ENCODE measurements around the gene CDYL2. TPM values are rescaled to one million over a fixed set of nuclear protein-coding genes. Genes with fewer than 3 reads are reported as not detected.

The CDYL2 gene
- total RNA-seq = 1 to 10 TPM; 4.8 TPM

GRCh38 chr16:80804526-80805383 is at the start of gene CDYL2:
CDYL2 (minus strand) TSS chr16:80804598; CDS start chr16:80804173, 425 bp downstream.
- no peaks in the 10 kb centered on the region for H3K36me3 ChIP-seq
- no peaks in the 10 kb centered on the region for H3K4me1 ChIP-seq
- intact Hi-C loops (cut with DNase I) = loop anchor here (10.0 kb wide), 1 partner anchor 260 kb away; the partner anchor contains the start of gene DYNLRB2
- no peak for TF ChIP-seq CTCF (IDR thresholded peaks at IDR 0.05)
- no peaks in the 10 kb centered on the region for H3K27me3 ChIP-seq
- DNase-seq = peak; percentile 49
- H3K4me3 ChIP-seq = peak within 1 kb of the TSS; percentile 52
- no peak within 1 kb of the TSS for H3K27ac ChIP-seq
- peak within 1 kb of the TSS in 1 of 2 donors; percentile 60 for H3K9ac ChIP-seq (ENCODE audit: low read depth in 2 of 2, low read length in 2 of 2)
- no peaks in the 10 kb centered on the region for H3K9me3 ChIP-seq

- intact Hi-C loops (cut with DNase I) = no loop called here
- TF ChIP-seq CTCF (IDR thresholded peaks at IDR 0.05) = peak; percentile 24
- Histone ChIP-seq H3K36me3 (no peaks in the 10 kb centered on the region), H3K9me3 (no peaks in the 10 kb centered on the region), H3K27ac (no peak overlapping the region), H3K27me3 (no peaks in the 10 kb centered on the region), H3K4me1 (no peaks in the 10 kb centered on the region), H3K9ac (ENCODE audit: low read depth in 2 of 2, low read length in 2 of 2) (no peak overlapping the region), H3K4me3 (no peak overlapping the region)
- peak; percentile 34 for DNase-seq
These were observed 48.0 kb upstream of the CDYL2 start for GRCh38 chr16:80852261-80852872.

GRCh38 chr16:80851831-80852230 is 47.4 kb upstream of the CDYL2 start:
- Histone ChIP-seq H3K27ac (no peak overlapping the region), H3K4me3 (no peak overlapping the region), H3K36me3 (no peaks in the 10 kb centered on the region), H3K4me1 (no peaks in the 10 kb centered on the region), H3K9ac (ENCODE audit: low read depth in 2 of 2, low read length in 2 of 2) (no peak overlapping the region), H3K27me3 (no peaks in the 10 kb centered on the region), H3K9me3 (no peaks in the 10 kb centered on the region)
- TF ChIP-seq CTCF (IDR thresholded peaks at IDR 0.05) = no peak
- intact Hi-C loops (cut with DNase I) = no loop called here
- no peak for DNase-seq

- DNase-seq = no peak
- H3K36me3 ChIP-seq = no peaks in the 10 kb centered on the region
- H3K9ac ChIP-seq (ENCODE audit: low read depth in 2 of 2, low read length in 2 of 2) = no peak overlapping the region
- H3K27me3 ChIP-seq = no peaks in the 10 kb centered on the region
- H3K4me3 ChIP-seq = no peak overlapping the region
- no peaks in the 10 kb centered on the region for H3K9me3 ChIP-seq
- TF ChIP-seq CTCF (IDR thresholded peaks at IDR 0.05) = no peak
- no peak overlapping the region for H3K27ac ChIP-seq
- intact Hi-C loops (cut with DNase I) = no loop called here
- no peaks in the 10 kb centered on the region for H3K4me1 ChIP-seq
These were observed 46.4 kb upstream of the CDYL2 start for GRCh38 chr16:80850757-80851156.

GRCh38 chr16:80848862-80849261 is 44.5 kb upstream of the CDYL2 start:
- intact Hi-C loops (cut with DNase I) = no loop called here
- Histone ChIP-seq H3K27me3 (no peaks in the 10 kb centered on the region), H3K9me3 (no peaks in the 10 kb centered on the region), H3K4me3 (no peak overlapping the region), H3K4me1 (no peaks in the 10 kb centered on the region), H3K27ac (no peak overlapping the region), H3K9ac (ENCODE audit: low read depth in 2 of 2, low read length in 2 of 2) (no peak overlapping the region), H3K36me3 (no peaks in the 10 kb centered on the region)
- no peak for DNase-seq
- TF ChIP-seq CTCF (IDR thresholded peaks at IDR 0.05) = no peak
